Measurements from ENCODE around the gene ZNF540. TPM values are rescaled to one million over a fixed set of nuclear protein-coding genes. Genes with fewer than 3 reads are reported as not detected.

The ZNF540 gene
- total RNA-seq = 0.16 and 0.18 TPM in 2 replicates

DNA sequence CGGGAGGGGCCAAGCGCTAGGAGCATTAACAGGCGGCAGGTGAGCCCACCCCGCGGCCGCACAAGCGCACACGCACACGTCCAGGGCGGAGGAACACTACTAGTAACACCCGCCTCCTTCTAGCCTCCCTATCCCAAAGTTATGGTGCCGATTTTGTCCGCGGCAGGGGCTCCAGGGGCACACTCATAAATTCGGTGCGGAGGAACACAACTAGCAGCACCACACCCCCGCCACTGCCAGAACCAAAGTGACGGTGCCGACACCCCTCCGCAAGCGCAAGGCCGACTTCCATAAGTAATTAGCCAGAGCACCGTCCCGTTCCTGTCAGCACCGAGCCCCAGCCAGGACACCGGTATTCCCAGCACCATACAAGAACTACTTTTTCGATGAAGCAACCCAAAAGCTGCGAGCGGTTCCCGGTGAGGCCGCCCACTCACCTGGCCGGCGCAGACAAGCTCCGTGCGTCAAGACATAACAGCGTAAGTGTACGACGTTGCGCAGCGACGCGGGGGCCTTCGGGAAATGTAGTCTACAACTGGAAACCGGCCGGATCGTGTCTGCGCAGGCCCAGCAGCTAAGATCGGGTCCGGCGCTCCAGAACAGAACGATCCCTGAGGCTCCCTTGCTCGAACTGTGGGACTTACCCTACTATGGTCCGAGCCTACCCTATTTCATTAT, at the start of gene ZNF540, which contains the start of gene ZNF571:
ZNF540 (plus strand) TSS at position 573 of the 678 bp plus-strand sequence. CDS start 3,572 bp downstream, outside the sequence.
ZNF571 (minus strand) TSS at position 489 of the 678 bp plus-strand sequence. CDS start 8,116 bp downstream, outside the sequence.

DNA sequence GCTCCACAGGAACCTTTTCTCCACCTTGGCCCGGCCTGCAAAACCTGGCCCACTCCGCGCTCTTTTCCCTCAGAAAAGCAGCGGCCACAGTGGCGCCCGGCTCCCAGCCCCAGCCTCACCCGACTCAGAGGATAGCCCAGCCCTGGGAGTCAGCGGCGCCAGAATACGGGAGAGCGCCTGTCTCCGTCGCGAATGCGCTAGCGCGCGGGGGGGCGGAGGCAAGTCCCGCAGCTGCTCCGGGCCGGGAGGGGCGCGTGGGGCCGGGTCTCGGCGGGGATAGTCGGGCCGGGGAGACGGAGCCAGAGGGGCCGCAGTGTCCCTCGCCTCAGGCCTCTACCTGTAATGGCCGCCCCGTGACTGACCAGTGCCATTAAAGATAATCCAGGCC, 60.6 kb downstream of the ZNF540 start, which contains the start of gene ZFP30:
ZFP30 (minus strand) TSS at position 165 of the 388 bp plus-strand sequence. CDS start 7,643 bp downstream, outside the sequence.

Other genes with a start within 250 kb of the ZNF540 start
- 3.4 and 4.3 TPM in 2 replicates for gene ZNF527, start 223.8 kb upstream of the ZNF540 start, total RNA-seq
- 2.8 and 3.1 TPM in 2 replicates for gene ZNF569, start 127.4 kb upstream of the ZNF540 start, total RNA-seq
- gene ZNF570, start 125.5 kb upstream of the ZNF540 start, total RNA-seq = 2.2 and 7.5 TPM in 2 replicates
- 1.6 and 2.3 TPM in 2 replicates for gene ZNF793, start 87.9 kb upstream of the ZNF540 start, total RNA-seq
- gene ZNF571, start 84 bp upstream of the ZNF540 start, total RNA-seq = 0.97 and 1.6 TPM in 2 replicates
- 5.2 and 9.0 TPM in 2 replicates for gene ZFP30, start 60.6 kb downstream of the ZNF540 start, total RNA-seq
- gene ZNF607, start 124.9 kb downstream of the ZNF540 start, total RNA-seq = 2.0 and 2.9 TPM in 2 replicates
- gene ZNF573, start 184.7 kb downstream of the ZNF540 start, total RNA-seq = 5.5 and 11.7 TPM in 2 replicates